Measurements from ENCODE around the gene MAML3.

MAML3 gene

GRCh38 chr4:139916041-139916440 is 237.9 kb downstream of the MAML3 start:
- Histone ChIP-seq H3K36me3 (no peaks in the 10 kb centered on the region; the same call in 1 of the 2 replicates), H3K9me3 (no peaks in the 10 kb centered on the region), H3K27me3 (no peaks in the 10 kb centered on the region), H3K4me3 (ENCODE audit: low read depth, low read length) (no peak overlapping the region), H3K4me1 (peaks cover 46% of the 10 kb centered on the region)
- DNase-seq: no peak
- TF ChIP-seq CTCF (IDR thresholded peaks at IDR 0.05; ENCODE audit: low read depth, low read length): no peak

- DNase-seq: no peak
- Histone ChIP-seq H3K4me1 (peaks cover 37% of the 10 kb centered on the region), H3K4me3 (ENCODE audit: low read depth, low read length) (no peak overlapping the region), H3K36me3 (no peaks in the 10 kb centered on the region; the same call in 1 of the 2 replicates), H3K27me3 (no peaks in the 10 kb centered on the region), H3K9me3 (no peaks in the 10 kb centered on the region)
- TF ChIP-seq CTCF (IDR thresholded peaks at IDR 0.05; ENCODE audit: low read depth, low read length): no peak
These were observed 238.9 kb downstream of the MAML3 start for GRCh38 chr4:139915037-139915436.

- H3K4me3 ChIP-seq (ENCODE audit: low read depth, low read length): no peak overlapping the region
- no peak for DNase-seq
These were observed 239.9 kb downstream of the MAML3 start for GRCh38 chr4:139913995-139914598.

GRCh38 chr4:139913398-139913990 is 240.5 kb downstream of the MAML3 start:
- Histone ChIP-seq H3K4me3 (ENCODE audit: low read depth, low read length) (no peak overlapping the region), H3K27me3 (no peaks in the 10 kb centered on the region), H3K4me1 (peaks cover 31% of the 10 kb centered on the region), H3K36me3 (no peaks in the 10 kb centered on the region; the same call in 1 of the 2 replicates), H3K9me3 (no peaks in the 10 kb centered on the region)
- no peak for DNase-seq
- TF ChIP-seq CTCF (IDR thresholded peaks at IDR 0.05; ENCODE audit: low read depth, low read length): no peak

More at GRCh38 chr4:139913995-139914598, 239.9 kb downstream of the MAML3 start:
- H3K4me1 ChIP-seq: peaks cover 31% of the 10 kb centered on the region
- no peak for TF ChIP-seq CTCF (IDR thresholded peaks at IDR 0.05; ENCODE audit: low read depth, low read length)
- H3K27me3 ChIP-seq: no peaks in the 10 kb centered on the region
- no peaks in the 10 kb centered on the region; the same call in 1 of the 2 replicates for H3K36me3 ChIP-seq
- no peaks in the 10 kb centered on the region for H3K9me3 ChIP-seq

GRCh38 chr4:139912445-139912844 is 241.5 kb downstream of the MAML3 start:
- H3K27me3 ChIP-seq: no peaks in the 10 kb centered on the region
- TF ChIP-seq CTCF (IDR thresholded peaks at IDR 0.05; ENCODE audit: low read depth, low read length): no peak
- no peak overlapping the region for H3K4me3 ChIP-seq (ENCODE audit: low read depth, low read length)
- peaks cover 39% of the 10 kb centered on the region for H3K4me1 ChIP-seq
- no peak for DNase-seq
- H3K36me3 ChIP-seq: no peaks in the 10 kb centered on the region
- H3K9me3 ChIP-seq: no peaks in the 10 kb centered on the region

- no peak for DNase-seq
- no peaks in the 10 kb centered on the region for H3K27me3 ChIP-seq
- H3K4me1 ChIP-seq: peaks cover 38% of the 10 kb centered on the region
- H3K9me3 ChIP-seq: no peaks in the 10 kb centered on the region
- H3K4me3 ChIP-seq (ENCODE audit: low read depth, low read length): no peak overlapping the region
- H3K36me3 ChIP-seq: no peaks in the 10 kb centered on the region
- no peak for TF ChIP-seq CTCF (IDR thresholded peaks at IDR 0.05; ENCODE audit: low read depth, low read length)
These were observed 243.9 kb downstream of the MAML3 start for GRCh38 chr4:139910106-139910505.

Measured in BE2C (cell line).